PC-3 (cell line): ENCODE data around the gene TMEM235. TPM values are rescaled to one million over a fixed set of nuclear protein-coding genes. Genes with fewer than 3 reads are reported as not detected.
"Not testable (repeated sequence)": the region's sequence is repeated elsewhere in the genome, so short reads cannot be mapped to it uniquely, and the experiment has no call there.

Source experiments
- ATAC-seq: fragments of 200-7000 bp; cut with Tn5 transposase; 2 replicates; pipeline ENCODE4 v1.9.1; 2020; ENCODE audit warnings: mild to moderate bottlenecking, moderate library complexity
- BruUV-seq: library from RNA; stranded (reverse); fragments of 400-500 nt; replicated peaks from 2 replicates; lab custom pipeline; 2021; lab: Mats Ljungman, UMichigan
- CTCF ChIA-PET: fragments of 300-600 bp; sonication (Branson Sonifier 250); formaldehyde crosslinking; loops from one replicate; lab custom pipeline; 2022; ENCODE audit warnings: antibody characterized with exemption; lab: Charles Lee
- POLR2A ChIA-PET: fragments of 300-600 bp; sonication (Branson Sonifier 250); formaldehyde crosslinking; loops from one replicate; lab custom pipeline; 2022; ENCODE audit warnings: antibody characterized with exemption; ENCODE audit not compliant: unreplicated experiment; lab: Charles Lee
- DNase-seq: peaks from one replicate; pipeline ENCODE4 v3.0.0-alpha.2; 2015
- H2AFZ ChIP-seq: fragments of 300-600 bp; sonication (generic); 2 replicates; pipeline ENCODE4 v1.6.0; 2016; ENCODE audit warnings: antibody characterized with exemption, low read length
- H3F3A ChIP-seq: fragments of 300-600 bp; sonication (generic); one replicate; pipeline ENCODE4 v1.6.0; 2017; ENCODE audit warnings: antibody characterized with exemption, low read length, control low read depth, mild to moderate bottlenecking; ENCODE audit not compliant: unreplicated experiment
- H3K27ac ChIP-seq: fragments of 300-600 bp; sonication (generic); 2 replicates; pipeline ENCODE4 v1.5.1; 2016; ENCODE audit warnings: mild to moderate bottlenecking, low read length
- H3K27me3 ChIP-seq: fragments of 300-600 bp; sonication (generic); 2 replicates; pipeline ENCODE4 v1.6.1; 2016; ENCODE audit warnings: low read length, mixed read lengths
- H3K36me3 ChIP-seq: fragments of 300-600 bp; sonication (generic); 2 replicates; pipeline ENCODE4 v1.6.1; 2016; ENCODE audit warnings: low read depth, mixed run types, low read length, mixed read lengths
- H3K4me1 ChIP-seq: fragments of 300-600 bp; sonication (generic); 2 replicates; pipeline ENCODE4 v1.5.1; 2016; ENCODE audit warnings: low read length; ENCODE audit not compliant: insufficient read depth
- H3K4me2 ChIP-seq: fragments of 300-600 bp; sonication (generic); 2 replicates; pipeline ENCODE4 v1.6.0; 2016; ENCODE audit warnings: low read length
- H3K4me3 ChIP-seq: fragments of 300-600 bp; sonication (generic); 2 replicates; pipeline ENCODE4 v1.5.1; 2016; ENCODE audit warnings: mild to moderate bottlenecking, low read length, mixed read lengths
- H3K79me2 ChIP-seq: fragments of 300-600 bp; sonication (generic); 2 replicates; pipeline ENCODE4 v1.6.1; 2017; ENCODE audit warnings: low read length, mixed read lengths
- H3K9ac ChIP-seq: fragments of 300-600 bp; sonication (generic); 2 replicates; pipeline ENCODE4 v1.6.0; 2016; ENCODE audit warnings: mild to moderate bottlenecking, low read length
- H3K9me2 ChIP-seq: fragments of 300-600 bp; sonication (generic); replicated peaks from 2 replicates; pipeline ENCODE4 v1.6.1; 2016; ENCODE audit warnings: mixed run types, low read length, mixed read lengths
- H3K9me3 ChIP-seq: fragments of 300-600 bp; sonication (generic); 2 replicates; pipeline ENCODE4 v1.6.1; 2016; ENCODE audit warnings: low read length, mixed read lengths
- H4K20me1 ChIP-seq: fragments of 300-600 bp; sonication (generic); 2 replicates; pipeline ENCODE4 v1.6.1; 2016; ENCODE audit warnings: low read length, mixed read lengths
- CTCF ChIP-seq: fragments of 300-600 bp; sonication (generic); conservative IDR thresholded peaks from 2 replicates; pipeline ENCODE4 v1.5.1; 2017; ENCODE audit warnings: antibody characterized with exemption, low read depth, mild to moderate bottlenecking, low read length
- EZH2 ChIP-seq: fragments of 300-600 bp; sonication (generic); IDR thresholded peaks from one replicate; pipeline ENCODE4 v1.6.1; 2017; ENCODE audit warnings: antibody characterized with exemption, mild to moderate bottlenecking, low read length; ENCODE audit not compliant: unreplicated experiment
- EZH2phosphoT487 ChIP-seq: fragments of 300-600 bp; sonication (generic); IDR thresholded peaks from 2 replicates; pipeline ENCODE4 v1.6.1; 2018; ENCODE audit warnings: mild to moderate bottlenecking, antibody characterized with exemption, low read length, borderline replicate concordance
- intact Hi-C: fragments of 100-400 bp; cut with micrococcal nuclease; formaldehyde crosslinking; loops from 2 replicates; pipeline ENCODE4 v1.9.0; 2023
- total RNA-seq: library from RNA; depleted of rRNA; stranded (reverse); fragments of >200 nt; gene quantifications from 2 replicates; pipeline ENCODE4 v1.2.3, GENCODE V29; 2014

Gene TMEM235
- total RNA-seq, 1 experiment from 2014 or later: not detected

GRCh38 chr17:78234261-78234865 lies 2.9 kb downstream of the TMEM235 start:
- ATAC-seq (no peak), DNase-seq (no peak)
- H3K36me3 ChIP-seq: no peaks in the 10 kb centered on the region
- H3K4me2 ChIP-seq: no peak overlapping the region
- H4K20me1 ChIP-seq: no peaks in the 10 kb centered on the region
- TF ChIP-seq EZH2phosphoT487 (no peak), CTCF (no peak), EZH2 (no peak)
- ChIA-PET POLR2A (no interaction called here), CTCF (no interaction called here)
- no peaks in the 10 kb centered on the region for H3K4me1 ChIP-seq
- BruUV-seq: no TSS peak
- H3K9me3 ChIP-seq: no peaks in the 10 kb centered on the region
- no peak overlapping the region for H2AFZ ChIP-seq
- H3K4me3 ChIP-seq: no peak overlapping the region
- H3F3A ChIP-seq: no peaks in the 10 kb centered on the region
- intact Hi-C loops: no loop called here
- no peaks in the 10 kb centered on the region for H3K9me2 ChIP-seq
- H3K9ac ChIP-seq: no peak overlapping the region
- H3K27me3 ChIP-seq: peaks cover 3% of the 10 kb centered on the region; the same call in 1 of the 2 replicates
- no peak overlapping the region for H3K27ac ChIP-seq
- H3K79me2 ChIP-seq: no peaks in the 10 kb centered on the region

- H3K9me3 ChIP-seq, H3F3A ChIP-seq, H3K9ac ChIP-seq, H3K27me3 ChIP-seq, H3K4me2 ChIP-seq, H3K4me1 ChIP-seq, ATAC-seq, H3K9me2 ChIP-seq, H3K79me2 ChIP-seq, BruUV-seq, H4K20me1 ChIP-seq, POLR2A ChIA-PET, CTCF ChIA-PET, DNase-seq, H3K4me3 ChIP-seq, H3K36me3 ChIP-seq, H2AFZ ChIP-seq, intact Hi-C loops, H3K27ac ChIP-seq: not testable (repeated sequence)
These were observed 3.6 kb downstream of the TMEM235 start for GRCh38 chr17:78235022-78235421.

- Histone ChIP-seq H3K4me2 (no peak overlapping the region), H3K9me3 (no peaks in the 10 kb centered on the region), H3K27me3 (peaks cover 3% of the 10 kb centered on the region; the same call in 1 of the 2 replicates), H2AFZ (no peak overlapping the region), H3F3A (no peaks in the 10 kb centered on the region), H3K27ac (no peak overlapping the region), H3K4me3 (no peak overlapping the region), H4K20me1 (no peaks in the 10 kb centered on the region), H3K9me2 (no peaks in the 10 kb centered on the region), H3K9ac (no peak overlapping the region), H3K36me3 (no peaks in the 10 kb centered on the region), H3K79me2 (no peaks in the 10 kb centered on the region), H3K4me1 (no peaks in the 10 kb centered on the region)
- no peak for TF ChIP-seq CTCF
- TF ChIP-seq EZH2phosphoT487: no peak
- TF ChIP-seq EZH2: no peak
- intact Hi-C loops: no loop called here
- no peak for ATAC-seq
- ChIA-PET CTCF (no interaction called here), POLR2A (no interaction called here)
- DNase-seq: no peak
- no TSS peak for BruUV-seq
These were observed 4.5 kb downstream of the TMEM235 start for GRCh38 chr17:78235885-78236284.
